ENCODE measurements around the gene MINPP1. TPM values are rescaled to one million over a fixed set of nuclear protein-coding genes. Genes with fewer than 3 reads are reported as not detected.

The MINPP1 gene
- total RNA-seq, 5 donors from 2014 or later (not counting 1 experiment from before 2014, with no cell fraction given) = 2.9 to 9.6 (median 8.8) TPM

Other genes with a start within 250 kb of the MINPP1 start
- 1 to 10 TPM; 2.9 to 5.5 (median 4.1) TPM for gene NUTM2D, start 147.1 kb upstream of the MINPP1 start, total RNA-seq
- 1 to 10 TPM in 1 of 5 donors, under 1 TPM in 2, not detected in 2; 0.35 to 1.8 (median 0.61) TPM for gene PAPSS2, start 155.0 kb downstream of the MINPP1 start, total RNA-seq